OCI-LY7 (cell line): ENCODE data around the gene MLLT3.

ENCODE experiments used
- EZH2phosphoT487 ChIP-seq: fragments of 200-600 bp; sonication (generic); IDR thresholded peaks from 2 replicates; pipeline ENCODE4 v1.6.1; 2018; ENCODE audit warnings: low read depth, borderline replicate concordance, mild to moderate bottlenecking, mixed run types, antibody characterized with exemption, low read length, moderate library complexity, mixed read lengths
- TF ChIP-seq, protein P1 (sequence below): fragments of 200-600 bp; sonication (generic); conservative IDR thresholded peaks from 2 replicates; pipeline ENCODE4 v1.5.1; 2014; ENCODE audit warnings: mild to moderate bottlenecking, antibody characterized with exemption, low read length, moderate library complexity, mixed read lengths

DNA sequence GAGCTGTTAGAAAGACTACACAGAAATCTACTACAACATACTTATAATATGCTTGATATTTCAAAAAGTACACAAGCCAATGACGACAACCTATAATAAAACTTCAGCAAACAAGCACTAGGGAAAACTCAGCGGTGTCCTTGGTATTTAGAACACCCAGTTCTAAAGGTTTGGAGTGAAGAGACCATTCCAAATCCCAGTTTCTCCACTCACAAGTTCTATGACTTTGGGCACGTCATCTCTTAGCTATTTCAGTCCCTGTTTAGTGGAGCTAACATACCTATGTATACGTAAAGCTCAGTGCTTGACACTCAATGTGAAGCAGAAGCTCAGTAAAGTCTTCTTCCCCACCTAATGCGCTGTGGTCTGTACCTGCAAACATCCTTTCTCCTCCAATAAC is 52.8 kb downstream of the MLLT3 start:
- TF ChIP-seq, protein P1, sequence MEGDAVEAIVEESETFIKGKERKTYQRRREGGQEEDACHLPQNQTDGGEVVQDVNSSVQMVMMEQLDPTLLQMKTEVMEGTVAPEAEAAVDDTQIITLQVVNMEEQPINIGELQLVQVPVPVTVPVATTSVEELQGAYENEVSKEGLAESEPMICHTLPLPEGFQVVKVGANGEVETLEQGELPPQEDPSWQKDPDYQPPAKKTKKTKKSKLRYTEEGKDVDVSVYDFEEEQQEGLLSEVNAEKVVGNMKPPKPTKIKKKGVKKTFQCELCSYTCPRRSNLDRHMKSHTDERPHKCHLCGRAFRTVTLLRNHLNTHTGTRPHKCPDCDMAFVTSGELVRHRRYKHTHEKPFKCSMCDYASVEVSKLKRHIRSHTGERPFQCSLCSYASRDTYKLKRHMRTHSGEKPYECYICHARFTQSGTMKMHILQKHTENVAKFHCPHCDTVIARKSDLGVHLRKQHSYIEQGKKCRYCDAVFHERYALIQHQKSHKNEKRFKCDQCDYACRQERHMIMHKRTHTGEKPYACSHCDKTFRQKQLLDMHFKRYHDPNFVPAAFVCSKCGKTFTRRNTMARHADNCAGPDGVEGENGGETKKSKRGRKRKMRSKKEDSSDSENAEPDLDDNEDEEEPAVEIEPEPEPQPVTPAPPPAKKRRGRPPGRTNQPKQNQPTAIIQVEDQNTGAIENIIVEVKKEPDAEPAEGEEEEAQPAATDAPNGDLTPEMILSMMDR = no peak
- TF ChIP-seq EZH2phosphoT487 = no peak
